Measurements from ENCODE around the gene ELOVL6.
"Not testable (repeated sequence)": the region's sequence is repeated elsewhere in the genome, so short reads cannot be mapped to it uniquely, and the experiment has no call there.

ELOVL6 gene

GRCh38 chr4:110119880-110120279 is 78.5 kb downstream of the ELOVL6 start:
- DNase-seq, result no peak

DNA sequence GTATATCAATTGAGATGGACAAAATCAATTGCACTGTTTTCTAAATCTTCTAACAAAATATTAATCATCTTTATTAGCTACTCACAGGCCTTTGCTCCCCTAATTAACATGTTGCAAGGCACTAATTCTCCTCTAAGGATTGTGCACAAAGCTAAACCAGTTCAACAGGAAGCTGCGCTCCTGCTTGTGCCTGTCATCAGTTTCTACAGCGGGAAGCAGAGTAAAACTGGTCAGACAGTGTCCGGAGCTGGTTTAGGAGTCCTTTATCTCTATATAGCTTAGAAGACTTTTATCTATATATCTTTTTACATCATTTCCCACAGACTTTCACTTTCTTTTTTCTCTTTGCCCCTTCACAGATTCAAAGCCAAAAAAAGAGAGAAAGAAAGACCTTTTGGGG is 79.1 kb downstream of the ELOVL6 start:
- no peak for DNase-seq

GRCh38 chr4:110112056-110112455 is 86.4 kb downstream of the ELOVL6 start:
- DNase-seq, result no peak

GRCh38 chr4:110109455-110109854 is 89.0 kb downstream of the ELOVL6 start:
- no peak for DNase-seq

- DNase-seq, result no peak
Measured at GRCh38 chr4:110108960-110109359, 89.5 kb downstream of the ELOVL6 start.

- DNase-seq, result no peak
Measured at GRCh38 chr4:110108422-110108821, 90.0 kb downstream of the ELOVL6 start.

DNA sequence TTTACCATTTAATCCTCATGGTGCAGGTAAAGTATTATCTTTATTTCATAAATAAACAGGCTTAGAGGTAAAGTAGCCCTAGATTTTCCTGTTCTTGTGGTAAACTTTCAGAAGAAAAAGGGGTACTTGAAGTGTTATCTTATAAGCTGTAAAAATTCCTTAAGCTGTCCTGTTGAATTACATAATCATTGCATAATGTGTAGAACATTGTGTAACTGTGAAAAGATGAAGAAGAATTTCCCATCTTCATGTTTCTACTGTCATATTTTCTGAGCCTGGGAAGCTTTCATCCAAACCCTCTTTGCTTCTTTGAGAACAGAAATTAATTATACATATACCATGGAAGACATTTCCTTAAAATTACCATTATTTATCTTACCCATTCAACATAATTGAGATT is 90.5 kb downstream of the ELOVL6 start:
- DNase-seq, result no peak

GRCh38 chr4:110106931-110107296 is 91.5 kb downstream of the ELOVL6 start:
- no peak for DNase-seq

- DNase-seq, result no peak
Measured at GRCh38 chr4:110104661-110105060, 93.8 kb downstream of the ELOVL6 start.

DNA sequence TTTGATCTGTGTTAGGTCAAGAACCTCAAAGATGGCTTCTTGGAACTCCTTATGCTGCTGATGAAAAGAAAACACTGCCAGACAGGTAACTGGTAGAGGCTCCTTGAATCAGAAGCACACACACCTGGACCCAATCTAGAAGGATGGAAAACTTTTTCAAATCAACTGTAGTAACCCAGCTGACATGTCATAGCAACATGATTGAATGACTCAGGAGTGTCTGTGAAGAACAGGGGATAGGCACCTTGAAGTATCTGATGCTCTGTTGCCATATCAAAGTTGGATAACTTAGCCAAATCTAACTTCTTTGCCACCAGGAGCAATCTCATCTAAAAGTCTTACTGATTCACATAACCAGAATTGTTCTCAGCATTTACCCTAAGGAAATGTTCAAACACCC is 98.8 kb downstream of the ELOVL6 start:
- no peak for DNase-seq

DNA sequence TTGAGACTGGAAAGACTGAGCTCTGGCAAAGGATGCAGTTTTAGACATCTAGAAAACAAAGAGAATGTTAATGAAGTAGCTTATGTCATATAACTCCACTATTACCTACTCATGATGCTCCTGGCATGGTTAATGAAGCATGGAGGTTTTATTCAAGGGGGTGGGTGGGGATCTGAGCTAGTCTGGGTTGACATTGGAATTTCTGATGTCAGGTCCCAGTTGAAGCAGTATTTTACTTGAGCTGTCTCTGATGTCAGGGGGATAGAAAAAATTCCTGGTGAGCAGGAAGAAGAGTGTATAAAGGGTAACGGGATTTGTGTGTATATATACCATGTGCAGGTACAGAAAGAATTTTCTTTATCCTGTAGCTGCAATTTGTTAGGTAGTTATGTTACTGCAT is 102.0 kb downstream of the ELOVL6 start:
- no peak for DNase-seq

GRCh38 chr4:110092646-110093045 is 105.8 kb downstream of the ELOVL6 start:
- DNase-seq, result no peak

- no peak for DNase-seq
Measured at GRCh38 chr4:110091434-110092140, 106.8 kb downstream of the ELOVL6 start.

- DNase-seq, result no peak
Measured at GRCh38 chr4:110088670-110089069, 109.7 kb downstream of the ELOVL6 start.

- DNase-seq, result no peak
Measured at GRCh38 chr4:110087070-110087708, 111.2 kb downstream of the ELOVL6 start.

DNA sequence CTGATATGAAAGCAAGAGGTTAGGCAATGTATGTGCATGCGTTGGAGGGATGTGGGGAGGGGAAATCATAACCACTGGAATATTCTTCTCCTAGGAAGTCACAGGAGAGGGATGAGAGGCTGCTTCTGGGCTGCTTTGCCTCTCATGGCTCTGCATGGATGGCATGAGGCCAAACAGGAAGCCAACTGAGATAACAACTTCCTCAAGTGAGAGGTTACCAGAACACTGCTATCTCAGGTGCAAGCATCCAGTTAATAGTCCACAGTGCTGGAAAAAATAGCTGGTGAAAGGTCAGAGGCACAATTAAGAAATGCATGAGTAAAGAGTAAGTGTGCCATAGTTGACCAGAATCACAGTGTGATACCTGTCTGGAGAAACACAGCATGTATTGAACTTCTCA is 113.3 kb downstream of the ELOVL6 start:
- DNase-seq, result no peak

DNA sequence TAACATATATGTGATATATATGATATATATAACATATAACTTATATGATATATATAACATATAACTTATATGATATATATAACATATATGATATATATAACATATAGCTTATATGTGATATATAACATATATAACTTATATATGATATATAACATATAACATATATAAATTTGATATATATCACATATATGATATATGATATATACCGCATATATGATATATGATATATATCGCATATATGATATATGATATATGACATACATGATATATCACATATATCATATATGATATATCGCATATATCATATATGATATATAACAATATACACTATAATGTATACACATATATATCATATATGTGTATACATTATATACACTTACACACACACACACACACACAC is 114.3 kb downstream of the ELOVL6 start:
- no peak for DNase-seq

DNA sequence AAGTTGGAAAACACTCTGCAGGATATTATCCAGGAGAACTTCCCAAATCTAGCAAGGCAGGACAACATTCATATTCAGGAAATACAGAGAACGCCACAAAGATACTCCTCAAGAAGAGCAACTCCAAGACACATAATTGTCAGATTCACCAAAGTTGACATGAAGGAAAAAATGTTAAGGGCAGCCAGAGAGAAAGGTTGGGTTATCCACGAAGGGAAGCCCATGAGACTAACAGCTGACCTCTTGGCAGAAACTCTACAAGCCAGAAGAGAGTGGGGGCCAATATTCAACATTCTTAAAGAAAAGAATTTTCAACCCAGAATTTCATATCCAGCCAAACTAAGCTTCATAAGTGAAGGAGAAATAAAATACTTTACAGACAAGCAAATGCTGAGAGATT is 120.3 kb downstream of the ELOVL6 start:
- DNase-seq, result not testable (repeated sequence)

GRCh38 chr4:110076828-110077227 is 121.6 kb downstream of the ELOVL6 start:
- not testable (repeated sequence) for DNase-seq

- DNase-seq, result no peak
Measured at GRCh38 chr4:110075891-110076290, 122.5 kb downstream of the ELOVL6 start.

GRCh38 chr4:110075083-110075738 is 123.2 kb downstream of the ELOVL6 start:
- DNase-seq, result no peak

DNA sequence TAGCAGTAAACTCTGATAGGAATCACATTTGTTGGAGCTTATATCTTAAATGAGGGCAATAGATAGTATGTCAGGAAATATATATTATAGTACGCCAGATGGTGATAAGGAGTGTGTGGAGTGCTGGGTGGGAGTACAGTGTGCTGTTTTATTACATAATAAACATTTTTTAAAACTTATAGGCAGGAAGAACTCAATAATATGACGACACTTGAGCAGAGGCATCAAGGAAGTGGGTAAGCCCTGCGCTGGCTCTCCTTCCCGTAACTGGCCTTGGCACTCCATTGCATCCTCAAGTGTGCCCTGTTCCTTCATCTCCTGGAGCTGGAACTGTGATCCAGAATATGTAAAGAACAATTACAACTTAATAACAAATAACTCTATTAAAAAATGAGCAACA is 123.8 kb downstream of the ELOVL6 start:
- DNase-seq, result no peak

DNA sequence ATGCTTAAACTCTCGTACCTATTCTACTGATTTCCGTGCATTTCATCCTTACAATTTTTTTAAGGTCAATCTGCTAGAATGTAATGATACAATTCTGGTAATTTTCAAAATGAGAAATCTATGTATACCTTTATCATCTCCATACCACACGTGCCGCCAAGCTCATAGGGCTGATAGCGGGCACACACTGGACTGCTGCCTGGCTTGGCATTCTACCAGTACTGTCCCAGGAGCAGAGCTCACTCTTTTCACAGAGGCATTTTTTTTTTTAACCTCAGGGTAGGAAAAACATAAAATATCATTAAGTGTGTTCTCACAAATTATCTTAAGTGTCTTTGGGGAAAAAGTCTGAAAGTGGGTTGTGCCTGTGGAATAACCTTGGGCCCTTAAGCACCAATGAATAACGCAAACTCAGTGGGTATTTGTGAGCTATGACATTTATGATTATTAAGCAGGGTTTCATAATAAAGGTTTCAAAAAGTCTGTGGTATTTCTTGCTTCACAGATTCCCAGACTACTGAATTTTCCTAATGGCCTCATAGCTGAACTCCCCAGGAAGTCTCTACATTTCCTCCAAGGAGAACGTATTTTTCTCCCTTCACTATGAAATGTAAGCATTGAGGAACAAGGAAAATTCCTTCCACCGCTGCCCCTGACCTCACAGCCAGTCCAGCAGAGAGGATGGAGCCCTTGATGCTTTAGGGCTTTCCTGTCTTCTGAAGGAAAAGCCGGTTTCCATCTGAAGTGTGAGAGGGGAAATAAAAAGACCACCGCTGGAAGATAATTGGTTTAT is 125.2 kb downstream of the ELOVL6 start:
- no peak for DNase-seq

DNA sequence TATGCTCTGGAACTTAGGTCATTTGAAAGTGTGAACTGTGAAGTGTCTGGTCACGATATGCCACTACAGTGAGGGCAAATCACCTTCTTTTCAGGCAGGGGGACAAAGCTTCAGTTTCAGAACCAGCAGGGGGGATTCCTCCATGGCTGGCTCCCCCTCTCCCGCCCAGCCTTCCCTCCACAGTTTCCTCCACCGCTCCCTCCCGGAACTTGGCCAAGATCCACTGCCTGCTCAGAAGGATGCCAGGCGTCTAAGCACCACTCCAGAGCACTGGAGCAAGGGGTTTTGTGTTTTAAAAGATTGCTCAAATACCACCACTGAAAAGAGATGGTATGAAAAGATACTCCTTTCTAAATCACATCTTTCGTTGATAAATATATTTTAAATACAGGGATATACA is 126.9 kb downstream of the ELOVL6 start:
- DNase-seq, result no peak
